Activated T-cell treated with anti-CD3 and anti-CD28 coated beads, Interleukin-2, amount 50 U/mL, for 4 hours (primary cell): ENCODE data around the gene MYO7B. TPM values are rescaled to one million over a fixed set of nuclear protein-coding genes. Genes with fewer than 3 reads are reported as not detected.

ENCODE experiments used
- ATAC-seq, 2 donors: fragments of 200-7000 bp; cut with Tn5 transposase; one replicate each; pipeline ENCODE4 v1.10.0; 2021
- DNase-seq: peaks from one replicate; pipeline ENCODE4 v3.0.0-alpha.2; 2020
- H3K27me3 Mint-ChIP-seq: one replicate; pipeline ENCODE4 v1.8.0; 2021; ENCODE audit warnings: low read depth, mixed read lengths
- H3K36me3 Mint-ChIP-seq: one replicate; pipeline ENCODE4 v1.8.0; 2022; ENCODE audit warnings: mixed read lengths; ENCODE audit not compliant: insufficient read depth
- H3K4me1 Mint-ChIP-seq: one replicate; pipeline ENCODE4 v1.8.0; 2021; ENCODE audit warnings: low read depth, mixed read lengths
- H3K4me3 Mint-ChIP-seq: one replicate; pipeline ENCODE4 v1.8.0; 2021; ENCODE audit warnings: mild to moderate bottlenecking, moderate library complexity, mixed read lengths
- H3K9me3 Mint-ChIP-seq: one replicate; pipeline ENCODE4 v1.8.0; 2021; ENCODE audit warnings: mixed read lengths
- total RNA-seq, 3 donors: library from RNA; stranded (reverse); gene quantifications; one replicate each; pipeline ENCODE4 v1.2.1, GENCODE V29; 2021

The MYO7B gene
- total RNA-seq, 3 donors from 2014 or later, result 0.16 to 0.68 (median 0.63) TPM

DNA sequence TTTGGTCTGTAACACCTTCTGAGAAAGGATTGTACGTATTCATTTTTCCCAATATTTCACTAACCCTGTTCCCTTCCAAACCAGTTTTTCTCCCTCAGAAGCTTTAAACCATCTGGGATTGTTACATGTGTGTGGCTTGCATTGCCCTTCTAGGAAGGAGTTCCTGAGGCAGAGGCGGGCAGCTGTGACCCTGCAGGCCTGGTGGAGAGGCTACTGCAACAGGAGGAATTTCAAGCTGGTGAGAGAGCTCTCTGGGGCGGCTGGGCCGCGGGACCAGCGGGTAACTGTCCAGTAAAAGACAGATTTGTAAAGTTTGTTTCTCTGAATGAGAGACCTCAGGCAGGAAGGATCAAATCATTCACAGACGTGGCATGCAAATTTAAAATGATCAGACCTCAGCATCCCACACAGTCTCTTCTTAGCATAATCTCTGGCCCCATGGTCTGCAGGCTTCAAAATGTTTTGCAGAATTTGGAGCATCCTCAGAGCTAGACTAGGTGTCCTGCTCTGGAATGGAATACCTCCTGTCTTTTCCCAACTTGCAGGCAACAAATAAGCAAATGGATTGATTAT is 70.3 kb downstream of the MYO7B start:
- Mint-ChIP-seq H3K4me3 (no peak overlapping the region), H3K4me1 (peaks cover 1% of the 10 kb centered on the region), H3K36me3 (no peaks in the 10 kb centered on the region), H3K27me3 (peaks cover 2% of the 10 kb centered on the region), H3K9me3 (peaks cover 10% of the 10 kb centered on the region)
- ATAC-seq (no peak), DNase-seq (no peak)

- ATAC-seq, result no peak
- peaks cover 10% of the 10 kb centered on the region for H3K9me3 Mint-ChIP-seq
- H3K4me1 Mint-ChIP-seq, result peaks cover 1% of the 10 kb centered on the region
- H3K4me3 Mint-ChIP-seq, result no peak overlapping the region
- no peaks in the 10 kb centered on the region for H3K36me3 Mint-ChIP-seq
- H3K27me3 Mint-ChIP-seq, result peaks cover 2% of the 10 kb centered on the region
- no peak for DNase-seq
Measured at GRCh38 chr2:127606625-127607398, 71.3 kb downstream of the MYO7B start.

DNA sequence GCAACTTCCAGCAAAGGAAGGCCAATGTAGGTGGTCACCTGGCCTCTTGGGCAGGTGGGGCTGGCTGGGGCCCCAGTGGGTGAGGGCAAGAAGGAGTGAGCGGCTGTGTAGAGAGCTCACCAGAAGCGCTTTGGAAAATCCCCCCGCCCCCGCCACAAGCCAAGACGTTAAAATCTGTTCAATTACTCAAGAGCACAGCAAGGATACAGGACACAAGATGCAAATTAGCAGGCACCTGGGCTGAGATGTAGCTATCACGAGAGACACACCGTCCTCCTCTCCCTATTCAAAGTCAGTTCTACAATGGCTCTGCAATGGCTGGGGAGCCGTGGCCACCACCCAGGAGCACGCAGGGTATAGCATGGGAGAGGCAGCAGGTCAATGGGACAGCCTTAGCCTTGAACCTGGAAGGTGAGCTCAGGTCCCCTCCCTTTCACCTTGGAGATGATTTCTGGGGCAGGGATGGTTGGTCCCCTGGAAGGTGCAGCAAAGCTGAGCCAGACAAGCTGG is 72.0 kb downstream of the MYO7B start:
- ATAC-seq (no peak), DNase-seq (no peak)
- Mint-ChIP-seq H3K27me3 (peaks cover 2% of the 10 kb centered on the region), H3K9me3 (peaks cover 7% of the 10 kb centered on the region), H3K4me1 (peaks cover 1% of the 10 kb centered on the region), H3K36me3 (no peaks in the 10 kb centered on the region), H3K4me3 (no peak overlapping the region)

DNA sequence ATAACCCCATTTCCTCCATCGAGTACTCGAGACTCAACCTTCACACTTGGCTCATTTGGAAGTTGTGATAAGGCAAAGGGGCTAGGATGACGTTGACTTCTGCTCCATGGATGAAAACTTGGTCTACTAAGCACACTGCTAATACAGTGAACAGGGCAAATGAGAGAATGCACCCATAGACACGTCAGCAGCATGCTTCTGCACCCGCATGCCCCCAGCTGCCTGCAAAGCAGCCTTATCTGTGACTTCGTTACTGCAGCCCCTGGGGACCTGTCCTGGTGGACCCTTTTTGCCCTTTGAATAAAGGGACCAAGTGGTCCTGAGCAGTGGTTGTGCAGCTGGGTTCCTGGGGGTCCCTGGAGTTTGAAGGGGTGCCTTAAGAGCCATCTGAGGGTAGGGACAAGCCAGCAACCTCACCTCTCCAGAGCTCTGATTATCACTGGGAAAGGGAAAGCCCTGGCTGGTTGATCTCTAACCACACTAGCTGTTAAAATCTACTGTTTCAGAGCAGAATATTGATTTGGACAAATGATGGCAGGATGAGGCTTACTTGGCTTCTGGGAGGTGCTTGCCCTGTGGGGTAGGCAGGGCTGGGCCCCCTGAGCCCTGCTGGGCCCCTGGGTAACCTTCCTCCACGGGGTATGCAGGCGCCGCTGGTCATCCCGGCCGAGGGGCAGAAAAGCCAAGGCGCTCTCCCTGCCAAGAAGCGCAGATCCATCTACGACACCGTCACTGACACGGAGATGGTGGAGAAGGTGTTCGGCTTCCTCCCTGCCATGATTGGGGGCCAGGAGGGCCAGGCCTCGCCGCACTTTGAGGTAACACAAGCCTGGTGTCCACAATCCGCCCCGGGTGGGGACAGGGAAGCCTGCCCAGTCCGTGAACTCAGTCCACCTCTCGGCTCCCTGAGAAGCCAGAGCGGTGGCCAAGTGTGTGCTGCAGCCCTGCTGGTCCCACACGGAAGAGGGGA is 72.9 kb downstream of the MYO7B start:
- Mint-ChIP-seq H3K4me1 (peaks cover 1% of the 10 kb centered on the region), H3K36me3 (no peaks in the 10 kb centered on the region), H3K27me3 (peaks cover 2% of the 10 kb centered on the region), H3K9me3 (peaks cover 6% of the 10 kb centered on the region), H3K4me3 (no peak overlapping the region)
- DNase-seq, result no peak
- no peak for ATAC-seq

- no peak for DNase-seq
- peaks cover 2% of the 10 kb centered on the region for H3K27me3 Mint-ChIP-seq
- H3K4me1 Mint-ChIP-seq, result peaks cover 1% of the 10 kb centered on the region
- ATAC-seq, result no peak
- no peaks in the 10 kb centered on the region for H3K36me3 Mint-ChIP-seq
- H3K4me3 Mint-ChIP-seq, result no peak overlapping the region
- peaks cover 7% of the 10 kb centered on the region for H3K9me3 Mint-ChIP-seq
Measured at GRCh38 chr2:127609031-127609751, 73.7 kb downstream of the MYO7B start.

- Mint-ChIP-seq H3K36me3 (no peaks in the 10 kb centered on the region), H3K4me3 (no peak overlapping the region), H3K4me1 (no peaks in the 10 kb centered on the region), H3K27me3 (peaks cover 2% of the 10 kb centered on the region), H3K9me3 (peaks cover 7% of the 10 kb centered on the region)
- ATAC-seq, result no peak
- DNase-seq, result no peak
Measured at GRCh38 chr2:127609818-127610217, 74.3 kb downstream of the MYO7B start.

- Mint-ChIP-seq H3K9me3 (peaks cover 7% of the 10 kb centered on the region), H3K4me1 (no peaks in the 10 kb centered on the region), H3K36me3 (no peaks in the 10 kb centered on the region), H3K27me3 (peaks cover 2% of the 10 kb centered on the region), H3K4me3 (no peak overlapping the region)
- DNase-seq (no peak), ATAC-seq (no peak)
Measured at GRCh38 chr2:127610561-127610960, 75.1 kb downstream of the MYO7B start.

- peaks cover 7% of the 10 kb centered on the region for H3K9me3 Mint-ChIP-seq
- peaks cover 2% of the 10 kb centered on the region for H3K27me3 Mint-ChIP-seq
- H3K4me1 Mint-ChIP-seq, result peaks cover 7% of the 10 kb centered on the region
- H3K4me3 Mint-ChIP-seq, result no peak overlapping the region
- no peak for DNase-seq
- no peaks in the 10 kb centered on the region for H3K36me3 Mint-ChIP-seq
- no peak for ATAC-seq
Measured at GRCh38 chr2:127611076-127611925, 75.8 kb downstream of the MYO7B start.

DNA sequence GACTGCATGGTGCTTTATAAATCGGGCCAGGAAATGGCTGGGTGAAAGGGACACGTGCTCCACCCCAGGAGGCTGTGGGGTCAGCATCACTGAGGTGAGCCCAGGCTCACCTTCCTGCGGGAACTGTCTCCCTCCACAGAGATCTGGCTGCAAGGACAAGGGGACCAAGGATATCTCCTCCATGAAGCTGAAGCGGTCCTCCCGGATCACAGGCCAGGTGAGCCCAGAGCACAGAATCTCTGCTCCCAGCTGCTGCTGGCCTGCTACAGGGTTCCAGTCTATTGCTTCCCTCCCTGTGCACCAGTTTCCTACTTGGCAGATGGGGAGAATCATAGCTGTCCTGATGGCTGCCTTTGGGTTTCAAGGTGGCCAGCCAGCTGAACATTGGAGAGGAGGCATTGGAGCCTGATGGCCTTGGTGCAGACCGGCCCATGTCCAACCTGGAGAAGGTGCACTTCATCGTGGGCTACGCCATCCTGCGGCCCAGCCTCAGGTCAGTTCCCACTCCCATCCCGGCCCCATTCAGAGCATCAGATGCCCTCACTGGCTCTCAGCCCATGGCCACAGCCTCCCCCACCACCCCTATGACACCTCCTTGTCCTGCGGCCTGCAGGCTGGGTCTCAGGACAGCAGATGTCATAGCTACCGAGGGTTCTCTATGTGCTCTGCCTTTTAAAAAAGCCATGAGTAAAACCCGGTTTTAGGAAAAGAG is 76.8 kb downstream of the MYO7B start:
- Mint-ChIP-seq H3K36me3 (no peaks in the 10 kb centered on the region), H3K27me3 (peaks cover 2% of the 10 kb centered on the region), H3K4me3 (no peak overlapping the region), H3K9me3 (peaks cover 7% of the 10 kb centered on the region), H3K4me1 (peaks cover 11% of the 10 kb centered on the region)
- DNase-seq (no peak), ATAC-seq (no peak)

GRCh38 chr2:127614246-127614645 is 78.8 kb downstream of the MYO7B start:
- no peak overlapping the region for H3K4me3 Mint-ChIP-seq
- H3K4me1 Mint-ChIP-seq, result peaks cover 11% of the 10 kb centered on the region
- H3K36me3 Mint-ChIP-seq, result no peaks in the 10 kb centered on the region
- no peak for ATAC-seq
- peaks cover 7% of the 10 kb centered on the region for H3K27me3 Mint-ChIP-seq
- peaks cover 7% of the 10 kb centered on the region for H3K9me3 Mint-ChIP-seq
- no peak for DNase-seq

- DNase-seq (no peak), ATAC-seq (no peak)
- Mint-ChIP-seq H3K36me3 (no peaks in the 10 kb centered on the region), H3K4me1 (peaks cover 11% of the 10 kb centered on the region), H3K4me3 (no peak overlapping the region), H3K9me3 (peaks cover 7% of the 10 kb centered on the region), H3K27me3 (peaks cover 7% of the 10 kb centered on the region)
Measured at GRCh38 chr2:127614731-127615130, 79.2 kb downstream of the MYO7B start.

GRCh38 chr2:127615511-127616166 is 80.2 kb downstream of the MYO7B start:
- no peak overlapping the region for H3K4me3 Mint-ChIP-seq
- H3K36me3 Mint-ChIP-seq, result no peaks in the 10 kb centered on the region
- H3K4me1 Mint-ChIP-seq, result peaks cover 11% of the 10 kb centered on the region

More at GRCh38 chr2:127615511-127616166, 80.2 kb downstream of the MYO7B start:
- DNase-seq, result no peak
- Mint-ChIP-seq H3K9me3 (peaks cover 7% of the 10 kb centered on the region), H3K27me3 (peaks cover 5% of the 10 kb centered on the region)
- ATAC-seq, result no peak
